ENCODE results near the gene MARCHF9. TPM values are rescaled to one million over a fixed set of nuclear protein-coding genes. Genes with fewer than 3 reads are reported as not detected.
A peak's percentile ranks its signal among the peaks of the same experiment; 100 is the strongest.
"Not testable (repeated sequence)": the region's sequence is repeated elsewhere in the genome, so short reads cannot be mapped to it uniquely, and the experiment has no call there.

Gene MARCHF9, protein sequence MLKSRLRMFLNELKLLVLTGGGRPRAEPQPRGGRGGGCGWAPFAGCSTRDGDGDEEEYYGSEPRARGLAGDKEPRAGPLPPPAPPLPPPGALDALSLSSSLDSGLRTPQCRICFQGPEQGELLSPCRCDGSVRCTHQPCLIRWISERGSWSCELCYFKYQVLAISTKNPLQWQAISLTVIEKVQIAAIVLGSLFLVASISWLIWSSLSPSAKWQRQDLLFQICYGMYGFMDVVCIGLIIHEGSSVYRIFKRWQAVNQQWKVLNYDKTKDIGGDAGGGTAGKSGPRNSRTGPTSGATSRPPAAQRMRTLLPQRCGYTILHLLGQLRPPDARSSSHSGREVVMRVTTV
- 15.0 and 20.1 TPM in 2 replicates for total RNA-seq (ENCODE audit: low replicate concordance)
- long read RNA-seq, partial matches to known transcripts = 0 of 1 reads
- long read RNA-seq, other reads (novel, unspliced or antisense) = 1 of 1 reads

GRCh38 chr12:57754411-57755193, at the start of gene MARCHF9:
Gene MARCHF9 (plus strand): TSS chr12:57755103. CDS start chr12:57755529, 426 bp downstream.
- peak within 1 kb of the TSS; percentile 98 for H3K4me3 Mint-ChIP-seq
- H3K27me3 Mint-ChIP-seq = peaks cover 45% of the 10 kb centered on the region
- peak within 1 kb of the TSS; percentile 95 for H3K27ac Mint-ChIP-seq
- no peak for DNase-seq (ENCODE audit: extremely low spot score, unreplicated experiment)
- TF ChIP-seq CTCF (conservative IDR thresholded peaks at IDR 0.05) = no peak
- no peaks in the 10 kb centered on the region for H3K9me3 Mint-ChIP-seq
- peaks cover 48% of the 10 kb centered on the region for H3K4me1 Mint-ChIP-seq (ENCODE audit: unreplicated experiment)
- peaks cover 23% of the 10 kb centered on the region for H3K36me3 Mint-ChIP-seq

- DNase-seq (ENCODE audit: extremely low spot score, unreplicated experiment) = no peak
- H3K36me3 Mint-ChIP-seq = peaks cover 29% of the 10 kb centered on the region
- TF ChIP-seq CTCF (conservative IDR thresholded peaks at IDR 0.05) = no peak
- H3K27ac Mint-ChIP-seq = no peak overlapping the region
- no peak overlapping the region for H3K4me3 Mint-ChIP-seq
- H3K9me3 Mint-ChIP-seq = no peaks in the 10 kb centered on the region
- no peaks in the 10 kb centered on the region for H3K4me1 Mint-ChIP-seq (ENCODE audit: unreplicated experiment)
- H3K27me3 Mint-ChIP-seq = no peaks in the 10 kb centered on the region
Measured at GRCh38 chr12:57707250-57707649, 47.7 kb upstream of the MARCHF9 start.

- no peaks in the 10 kb centered on the region for H3K9me3 Mint-ChIP-seq
- DNase-seq (ENCODE audit: extremely low spot score, unreplicated experiment) = no peak
- H3K36me3 Mint-ChIP-seq = peaks cover 20% of the 10 kb centered on the region
- no peaks in the 10 kb centered on the region for H3K4me1 Mint-ChIP-seq (ENCODE audit: unreplicated experiment)
- H3K27me3 Mint-ChIP-seq = no peaks in the 10 kb centered on the region
- H3K4me3 Mint-ChIP-seq = no peak overlapping the region
- H3K27ac Mint-ChIP-seq = no peak overlapping the region
- no peak for TF ChIP-seq CTCF (conservative IDR thresholded peaks at IDR 0.05)
Measured at GRCh38 chr12:57708296-57708695, 46.6 kb upstream of the MARCHF9 start.

DNA sequence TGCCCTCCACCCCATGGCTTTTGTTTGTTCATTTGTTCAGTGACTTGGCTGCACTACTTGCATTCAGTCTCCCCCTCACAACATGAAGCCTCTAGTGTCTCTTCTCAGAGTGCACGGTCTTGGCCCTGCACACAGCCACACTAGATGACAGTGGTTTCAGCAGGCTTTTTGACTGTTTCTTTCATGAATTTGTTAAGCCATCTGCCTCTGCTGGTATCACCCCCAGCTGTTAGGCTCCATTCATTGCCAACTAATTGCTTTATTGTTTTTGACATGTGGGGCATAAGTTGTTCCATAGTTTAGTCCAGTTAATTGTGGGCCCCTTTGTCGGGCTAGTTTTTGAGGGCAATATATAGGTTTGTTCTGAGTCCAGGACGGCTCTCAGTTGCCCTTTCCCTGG, 42.2 kb upstream of the MARCHF9 start:
- no peaks in the 10 kb centered on the region for H3K4me1 Mint-ChIP-seq (ENCODE audit: unreplicated experiment)
- no peaks in the 10 kb centered on the region for H3K9me3 Mint-ChIP-seq
- H3K27me3 Mint-ChIP-seq = no peaks in the 10 kb centered on the region
- no peak overlapping the region for H3K27ac Mint-ChIP-seq
- H3K36me3 Mint-ChIP-seq = peaks cover 5% of the 10 kb centered on the region
- H3K4me3 Mint-ChIP-seq = no peak overlapping the region
- peak; percentile 11 for DNase-seq (ENCODE audit: extremely low spot score, unreplicated experiment)
- TF ChIP-seq CTCF (conservative IDR thresholded peaks at IDR 0.05) = no peak

GRCh38 chr12:57713209-57713608, 41.7 kb upstream of the MARCHF9 start:
- Mint-ChIP-seq H3K9me3 (no peaks in the 10 kb centered on the region), H3K27me3 (no peaks in the 10 kb centered on the region), H3K4me1 (ENCODE audit: unreplicated experiment) (no peaks in the 10 kb centered on the region), H3K36me3 (peaks cover 9% of the 10 kb centered on the region), H3K4me3 (no peak overlapping the region), H3K27ac (no peak overlapping the region)
- DNase-seq (ENCODE audit: extremely low spot score, unreplicated experiment) = peak; percentile 22
- TF ChIP-seq CTCF (conservative IDR thresholded peaks at IDR 0.05) = no peak

DNA sequence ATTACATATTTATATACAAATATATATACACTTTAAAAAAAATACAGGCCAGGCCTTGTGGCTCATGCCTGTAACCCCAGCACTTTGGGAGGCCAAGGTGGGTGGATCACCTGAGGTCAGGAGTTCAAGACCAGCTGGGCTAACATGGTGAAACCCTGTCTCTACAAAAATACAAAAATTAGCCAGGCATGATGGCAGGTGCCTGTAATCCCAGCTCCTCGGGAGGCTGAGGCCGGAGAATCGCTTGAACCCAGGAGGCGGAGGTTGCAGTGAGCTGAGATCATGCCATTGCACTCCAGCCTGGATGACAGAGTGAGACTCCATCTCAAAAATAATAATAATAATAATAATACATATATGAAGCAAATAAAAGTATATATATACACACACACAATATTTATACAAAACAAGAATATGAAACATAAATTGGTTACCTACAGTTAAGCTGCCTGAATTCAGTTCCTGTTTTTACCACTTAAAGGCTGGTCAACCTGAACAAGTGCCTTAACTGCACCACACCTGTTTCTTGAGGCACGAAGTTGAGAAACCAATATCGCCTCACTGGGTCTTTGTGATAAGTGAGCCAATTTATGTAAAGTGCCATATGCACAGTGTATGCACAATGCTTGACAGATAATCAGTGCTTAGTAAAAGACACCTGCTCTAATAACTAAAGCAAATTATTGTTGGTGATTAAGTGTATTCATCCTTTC, 39.7 kb upstream of the MARCHF9 start:
- H3K27me3 Mint-ChIP-seq; H3K9me3 Mint-ChIP-seq; H3K27ac Mint-ChIP-seq; H3K4me1 Mint-ChIP-seq (ENCODE audit: unreplicated experiment); H3K4me3 Mint-ChIP-seq: not testable (repeated sequence)
- H3K36me3 Mint-ChIP-seq = peaks cover 21% of the 10 kb centered on the region
- DNase-seq (ENCODE audit: extremely low spot score, unreplicated experiment) = peak; percentile 1

Data from type B pancreatic cell (in vitro differentiated cells).